Retina (tissue), 1 donor: ENCODE results near the gene HMX2.

Experiments
- DNase-seq: peaks from one replicate; pipeline ENCODE4 v3.0.0-alpha.2; 2016

HMX2 gene

DNA sequence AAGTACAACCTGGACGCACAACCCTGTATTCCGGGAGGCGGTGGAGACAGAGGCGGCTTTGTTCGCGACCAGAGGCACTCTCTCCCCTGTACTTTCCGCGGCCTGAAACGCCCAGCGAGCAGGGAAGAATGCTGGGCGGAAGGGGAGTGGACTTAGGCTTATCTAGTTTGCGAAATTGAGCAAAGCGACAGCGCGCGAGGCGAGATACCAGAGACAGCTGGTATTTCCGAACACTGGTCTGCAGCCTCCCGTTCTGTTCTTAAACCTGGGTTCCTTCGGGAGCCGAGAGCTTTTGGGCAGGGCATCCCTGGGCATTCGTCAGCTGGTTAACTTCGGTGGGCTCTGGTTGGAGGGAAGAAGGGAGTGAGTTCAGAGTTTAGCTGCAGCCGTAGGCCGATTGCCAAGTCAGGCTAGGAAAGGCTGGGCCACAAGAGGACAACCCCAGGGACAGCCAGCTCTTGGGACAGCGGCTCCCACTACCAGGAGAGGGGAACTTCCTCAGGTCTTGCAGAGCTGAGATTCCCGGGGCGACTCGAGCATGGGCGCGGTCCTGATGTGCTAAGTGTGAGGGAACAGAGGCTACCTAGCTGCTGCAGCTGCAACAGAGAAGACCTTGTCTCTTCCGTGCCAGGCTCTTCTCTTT, 8.3 kb upstream of the HMX2 start:
- peak; percentile 77 for DNase-seq

DNA sequence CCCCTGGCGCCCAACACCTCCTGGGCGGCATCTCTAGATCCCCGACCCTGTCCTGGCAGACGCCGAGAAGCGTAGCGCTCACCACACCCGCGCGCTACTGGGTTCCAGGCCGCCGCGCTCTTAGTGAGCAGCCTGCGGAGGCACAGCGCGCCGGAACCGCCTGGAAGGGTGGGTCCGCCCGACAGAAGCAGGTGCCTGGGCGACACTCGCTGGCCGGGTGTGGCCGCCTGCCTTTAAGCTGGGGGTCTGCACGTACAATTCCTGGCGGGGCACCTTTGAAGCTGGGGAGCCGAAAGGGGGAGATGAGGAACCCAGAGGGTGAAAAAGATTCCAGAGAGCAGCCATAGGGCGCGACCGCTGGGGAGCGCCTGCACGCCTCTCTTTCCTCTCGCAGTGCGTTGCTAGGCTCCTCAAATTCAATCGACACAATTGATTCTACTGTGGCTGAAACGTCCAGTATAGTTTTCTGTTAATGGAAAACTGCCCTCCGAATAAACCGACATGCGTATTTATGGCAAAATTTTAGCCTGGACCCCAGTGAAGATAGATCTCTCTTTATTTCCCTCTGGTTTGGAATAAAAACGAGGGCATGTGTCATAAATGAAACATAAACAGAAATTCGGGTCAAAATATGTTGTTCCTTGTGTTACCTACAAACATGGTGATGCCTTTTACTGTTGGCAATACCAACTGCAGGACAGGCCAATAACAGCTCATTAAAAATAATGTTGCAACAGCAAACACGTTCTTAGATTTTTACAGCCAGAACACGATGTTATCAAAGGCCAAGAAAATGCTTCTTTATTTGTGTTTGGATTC, 7.6 kb upstream of the HMX2 start:
- DNase-seq = peak; percentile 79

- no peak for DNase-seq
These were observed 6.9 kb upstream of the HMX2 start for GRCh38 chr10:123140983-123141390.

DNA sequence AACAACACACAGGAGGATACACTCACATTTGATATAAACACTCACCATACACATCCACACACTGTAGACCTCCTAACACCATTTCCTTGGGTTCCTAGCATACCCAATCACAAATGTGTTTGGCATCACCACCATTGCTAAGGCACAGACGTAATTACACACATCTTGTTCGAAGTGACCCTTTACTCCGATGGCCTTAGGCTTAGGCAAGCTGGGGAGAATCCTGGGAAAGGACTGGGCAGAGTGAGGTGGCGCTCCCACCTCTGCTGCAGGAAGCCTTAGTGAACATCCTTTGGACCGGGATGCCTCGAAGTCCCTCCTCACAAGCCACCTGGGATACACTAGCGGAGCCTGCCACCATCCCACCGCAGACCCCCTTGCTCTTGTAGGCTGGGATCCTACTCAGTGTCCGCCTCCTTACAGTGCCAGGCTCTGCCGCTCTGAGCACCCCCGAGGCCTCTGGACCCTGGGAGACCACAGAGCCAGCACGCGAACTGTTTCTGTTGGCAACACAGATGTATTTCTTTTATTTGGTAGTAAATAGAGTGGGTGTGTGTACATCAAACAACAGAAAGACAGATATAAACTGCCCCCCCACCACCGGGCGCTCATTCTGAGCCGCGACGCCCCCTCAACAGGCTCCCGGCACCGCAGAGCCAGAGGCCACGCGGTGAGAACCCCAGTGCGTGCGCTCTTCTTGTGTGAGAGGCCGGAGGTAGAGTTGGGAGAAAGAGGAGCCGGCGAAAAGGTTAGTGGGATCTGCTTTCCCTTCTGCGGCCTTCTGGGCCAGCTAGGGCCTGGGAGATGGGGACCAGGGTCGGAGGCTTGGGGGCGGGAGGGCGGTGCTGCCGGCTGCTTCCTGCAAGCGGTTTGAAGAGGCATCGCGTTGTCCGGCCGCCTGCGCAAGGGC, 5.9 kb upstream of the HMX2 start:
- peak; percentile 27 for DNase-seq

GRCh38 chr10:123142701-123143161, 5.2 kb upstream of the HMX2 start:
- DNase-seq = peak; percentile 58

DNA sequence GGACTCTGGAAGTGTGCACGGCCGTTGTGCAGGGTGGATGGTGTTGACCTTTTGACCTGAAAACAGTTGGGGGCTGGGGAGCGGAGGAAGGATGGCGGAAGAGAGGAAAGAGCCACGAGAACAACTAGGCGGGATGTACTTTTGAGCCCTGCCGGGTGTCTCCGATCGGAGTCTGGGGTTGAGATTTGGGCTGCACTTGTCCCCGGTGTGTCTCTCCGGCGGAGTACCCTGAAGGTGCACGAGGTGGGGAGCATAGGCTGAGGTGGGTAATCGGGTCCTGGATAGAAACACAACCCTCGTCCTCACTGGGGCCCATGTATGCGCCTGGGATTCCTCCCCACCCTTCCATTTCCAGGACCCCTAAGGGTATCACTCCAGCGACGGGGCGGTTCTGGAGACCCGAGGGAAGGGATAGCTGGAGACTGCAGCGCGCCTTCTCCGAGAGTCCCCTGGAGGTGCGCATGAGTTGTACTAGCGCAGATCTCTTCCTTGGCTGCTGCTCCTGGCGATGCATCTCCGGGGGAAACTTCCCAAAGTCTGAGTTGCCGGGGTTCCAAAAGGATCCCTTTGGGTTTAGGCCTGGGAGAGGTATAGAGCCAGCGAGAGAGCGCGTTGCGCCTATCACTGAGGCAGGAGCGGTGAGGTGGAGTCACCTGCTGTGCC, 4.6 kb upstream of the HMX2 start:
- DNase-seq = peak; percentile 65

DNA sequence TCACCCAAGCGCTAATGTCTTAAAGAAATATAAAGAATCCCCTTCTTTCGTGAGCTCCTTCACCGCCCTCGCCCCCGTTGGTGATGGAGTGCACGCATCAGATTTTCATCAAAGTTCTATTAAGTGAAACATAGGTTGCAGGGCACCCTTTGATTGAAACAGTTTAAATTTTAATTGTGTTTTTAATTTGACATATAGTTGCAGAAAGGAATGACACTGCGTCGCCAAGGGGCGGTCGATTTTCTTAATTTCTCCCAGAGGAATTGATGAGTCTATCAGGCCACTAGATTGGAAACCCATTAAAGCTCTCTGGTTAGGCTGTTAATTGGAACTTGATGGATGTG, 4.1 kb upstream of the HMX2 start:
- DNase-seq = no peak

GRCh38 chr10:123144697-123145541, 3.0 kb upstream of the HMX2 start:
- peak; percentile 56 for DNase-seq

DNA sequence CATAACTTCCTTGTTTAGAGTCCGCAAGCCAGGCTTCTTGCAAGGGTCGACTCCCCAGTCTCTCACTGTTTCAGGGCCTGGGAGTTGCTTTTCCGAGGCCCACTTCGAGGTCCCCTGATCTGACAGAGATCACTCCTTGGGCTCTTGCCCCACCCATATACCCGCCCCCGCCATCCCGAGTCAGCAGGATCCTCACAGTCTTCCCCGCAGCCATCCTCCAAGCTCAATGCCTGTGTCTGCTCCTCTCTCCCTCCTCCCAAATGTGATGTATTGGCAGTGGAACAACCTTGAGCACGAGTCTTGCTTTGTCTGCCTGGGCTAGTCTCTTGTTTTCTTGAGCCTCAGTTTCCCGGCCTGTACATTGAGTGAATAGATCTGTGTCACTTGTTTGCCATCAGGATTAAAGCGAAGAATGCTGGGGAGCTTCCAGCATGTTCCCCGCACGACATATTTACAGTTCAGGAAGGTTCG, 2.4 kb upstream of the HMX2 start:
- no peak for DNase-seq

- peak; percentile 60 for DNase-seq
These were observed 1.7 kb upstream of the HMX2 start for GRCh38 chr10:123146013-123146893.

- no peak for DNase-seq
These were observed 872 bp upstream of the HMX2 start for GRCh38 chr10:123146894-123147634.

DNA sequence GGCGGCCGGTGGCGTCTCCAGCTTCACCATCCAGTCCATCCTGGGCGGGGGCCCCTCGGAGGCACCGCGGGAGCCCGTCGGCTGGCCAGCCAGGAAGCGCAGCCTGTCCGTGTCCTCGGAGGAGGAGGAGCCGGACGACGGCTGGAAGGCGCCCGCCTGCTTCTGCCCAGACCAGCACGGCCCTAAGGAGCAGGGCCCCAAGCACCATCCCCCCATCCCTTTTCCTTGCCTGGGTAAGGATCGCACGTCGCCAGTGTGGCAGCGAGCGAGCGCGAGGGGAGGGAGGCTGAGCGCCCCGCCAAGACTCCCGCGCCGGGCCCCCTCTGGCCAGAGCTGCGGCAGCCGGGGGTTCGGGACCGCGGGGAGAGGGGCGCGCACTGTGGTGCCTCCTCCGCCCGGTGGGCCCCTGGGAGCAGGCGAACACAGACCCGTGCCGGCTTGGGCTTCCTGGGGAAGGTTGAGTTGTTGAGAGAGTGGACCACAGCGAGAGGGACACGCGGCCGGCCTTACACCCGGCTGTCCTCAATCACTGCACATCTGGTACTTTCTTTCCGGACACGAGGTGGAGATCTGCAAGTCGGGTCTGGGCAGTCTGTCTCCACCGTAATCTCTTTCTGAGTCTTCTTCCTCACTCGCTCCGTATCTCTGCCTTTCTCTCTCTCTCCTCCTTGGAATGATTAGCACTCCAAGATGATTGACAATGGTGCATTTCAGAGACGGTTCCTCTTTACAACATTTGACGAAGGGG, 652 bp downstream of the HMX2 start:
- peak; percentile 59 for DNase-seq

- no peak for DNase-seq
These were observed 1.2 kb downstream of the HMX2 start for GRCh38 chr10:123149162-123149567.

DNA sequence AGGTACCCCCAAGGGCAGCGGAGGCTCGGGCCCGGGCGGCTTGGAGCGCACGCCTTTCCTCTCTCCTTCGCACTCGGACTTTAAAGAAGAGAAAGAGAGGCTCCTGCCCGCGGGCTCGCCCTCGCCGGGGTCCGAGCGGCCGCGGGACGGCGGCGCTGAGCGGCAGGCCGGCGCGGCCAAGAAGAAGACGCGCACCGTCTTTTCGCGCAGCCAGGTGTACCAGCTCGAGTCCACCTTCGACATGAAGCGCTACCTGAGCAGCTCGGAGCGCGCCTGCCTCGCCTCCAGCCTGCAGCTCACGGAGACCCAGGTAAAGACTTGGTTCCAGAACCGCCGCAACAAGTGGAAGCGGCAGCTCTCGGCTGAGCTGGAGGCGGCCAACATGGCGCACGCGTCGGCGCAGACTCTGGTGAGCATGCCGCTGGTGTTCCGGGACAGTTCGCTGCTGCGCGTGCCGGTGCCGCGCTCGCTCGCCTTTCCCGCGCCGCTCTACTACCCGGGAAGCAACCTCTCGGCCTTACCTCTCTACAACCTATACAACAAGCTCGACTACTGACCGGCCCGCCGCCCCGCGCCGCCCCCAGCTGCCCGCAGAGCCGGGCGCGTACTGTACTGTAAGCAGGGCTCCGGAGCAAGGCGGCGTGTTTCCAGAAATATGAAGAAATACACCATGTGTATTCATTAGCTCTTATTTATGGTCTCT, 1.8 kb downstream of the HMX2 start:
- peak; percentile 80 for DNase-seq

DNA sequence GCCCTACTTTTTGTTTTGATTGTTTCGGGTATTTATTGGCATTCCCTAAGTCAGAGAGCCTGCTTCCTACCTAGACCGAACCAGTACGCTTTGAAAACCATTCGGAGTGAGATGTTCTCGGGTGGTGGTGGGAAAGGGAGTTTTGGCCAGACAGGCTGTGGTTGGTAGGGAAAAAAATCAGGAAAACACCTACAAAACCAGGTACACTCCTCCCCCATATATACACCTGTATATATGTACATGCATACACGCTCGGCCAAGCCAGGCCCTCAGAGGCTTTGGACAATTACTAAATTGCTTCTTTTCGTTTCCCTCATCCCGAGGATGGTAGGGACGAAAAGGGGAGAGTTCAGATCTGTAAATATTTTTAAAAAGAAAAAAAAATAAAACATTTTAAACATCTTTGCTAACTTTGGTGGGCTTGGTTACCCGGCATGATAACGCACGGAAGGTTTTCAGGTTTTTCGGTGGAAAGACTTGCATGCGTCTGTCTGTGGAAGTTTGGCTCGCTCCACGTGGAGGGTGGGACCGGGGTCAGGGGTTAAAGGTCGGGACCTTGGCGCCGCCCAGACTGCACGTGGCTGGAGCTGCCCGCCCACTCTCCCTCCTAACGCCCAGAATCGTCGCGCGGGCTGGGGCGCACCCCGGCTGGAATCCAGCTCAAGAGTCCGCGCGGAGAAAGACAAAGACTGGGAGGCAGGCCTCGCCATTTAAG, 2.5 kb downstream of the HMX2 start:
- DNase-seq = no peak

DNA sequence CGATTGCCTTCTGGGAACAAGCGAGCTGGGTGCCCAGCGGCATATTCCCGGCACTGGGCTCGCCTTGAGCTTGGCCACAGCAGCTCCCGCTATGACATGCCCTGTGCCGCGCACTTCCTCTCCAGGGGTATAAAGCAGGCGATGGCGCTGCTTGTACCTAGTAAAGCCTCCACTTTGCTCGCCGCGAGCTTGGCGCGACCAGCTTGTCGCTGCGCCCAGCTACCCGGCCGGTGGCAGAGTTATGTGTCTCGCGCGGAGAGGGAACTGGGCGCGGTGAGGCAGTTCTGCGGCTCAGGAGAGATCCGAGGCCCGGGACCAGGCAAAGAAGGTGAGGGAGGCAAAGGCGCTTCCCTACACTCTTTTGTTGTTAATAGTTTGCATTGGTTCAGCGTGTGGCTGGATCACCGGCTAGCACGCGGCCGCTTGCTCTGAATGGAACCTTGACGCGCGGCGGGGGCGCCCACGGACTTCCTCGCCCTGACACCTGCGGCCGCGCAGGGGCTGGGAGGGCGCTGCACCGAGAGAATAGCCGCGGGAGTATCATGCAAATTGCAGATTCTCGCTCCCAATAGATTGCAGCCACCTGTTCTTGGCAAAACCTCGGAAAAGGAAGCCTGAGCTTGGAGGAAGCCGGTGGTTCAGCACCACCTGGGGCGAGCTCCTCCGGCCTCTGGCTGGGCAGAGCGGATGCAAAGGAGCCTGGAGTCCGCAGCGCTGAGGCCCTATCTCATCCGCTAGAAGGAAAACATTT, 3.2 kb downstream of the HMX2 start:
- peak; percentile 84 for DNase-seq

DNA sequence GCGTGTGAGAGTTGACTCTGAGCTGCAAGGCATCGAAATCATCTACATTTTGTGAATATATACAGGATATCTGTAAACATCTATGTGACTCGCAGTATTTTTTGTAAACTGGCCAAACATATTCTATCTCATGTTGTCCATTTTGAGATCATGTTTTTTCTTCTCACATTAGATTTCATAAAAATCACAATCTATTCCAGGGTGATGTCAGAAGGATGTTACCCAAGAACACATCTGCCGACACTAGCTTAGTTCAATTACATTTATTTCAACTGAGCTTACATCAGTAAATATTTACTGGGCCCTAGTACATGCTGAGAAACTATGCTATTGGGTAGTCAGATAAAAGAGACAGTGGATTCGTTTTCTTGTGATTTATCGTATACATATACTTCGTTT, 3.8 kb downstream of the HMX2 start:
- DNase-seq = peak; percentile 13
